Measurements from ENCODE around the gene CDIP1. TPM values are rescaled to one million over a fixed set of nuclear protein-coding genes. Genes with fewer than 3 reads are reported as not detected.

The CDIP1 gene
- total and polyA plus RNA-seq, 2 experiments from 2014 or later = 39.2 to 57.6 TPM

- no peak for TF ChIP-seq CTCF (conservative IDR thresholded peaks at IDR 0.05; ENCODE audit: low read depth in 2 of 2)
- TF ChIP-seq REST (IDR thresholded peaks at IDR 0.05; ENCODE audit: unreplicated experiment) = no peak
- TF ChIP-seq ZNF114 (CRISPR knock-in tag; IDR thresholded peaks at IDR 0.05) = no peak
- no peak for TF ChIP-seq EZH2phosphoT487 (IDR thresholded peaks at IDR 0.05; ENCODE audit: unreplicated experiment)
- TF ChIP-seq NANOG (IDR thresholded peaks at IDR 0.05; ENCODE audit: borderline replicate concordance) = no peak
- TF ChIP-seq ZNF331 (CRISPR knock-in tag; IDR thresholded peaks at IDR 0.05; ENCODE audit: low read depth) = no peak
- no peak for TF ChIP-seq STAT1 (IDR thresholded peaks at IDR 0.05; ENCODE audit: unreplicated experiment)
- no peak for TF ChIP-seq EZH2 (IDR thresholded peaks at IDR 0.05; ENCODE audit: low read depth, unreplicated experiment)
- TF ChIP-seq ZNF462 (CRISPR knock-in tag; IDR thresholded peaks at IDR 0.05) = no peak
- H3K27me3 Mint-ChIP-seq (ENCODE audit: insufficient read depth, low read depth, poor library complexity) = peaks cover 2% of the 10 kb centered on the region
- Histone ChIP-seq H3K4me1 (ENCODE audit: insufficient read depth) (peaks cover 5% of the 10 kb centered on the region; the same call in 1 of the 2 replicates), H3K4me3 (no peak overlapping the region), H3K4me2 (no peak overlapping the region), H3K79me2 (replicated peaks; ENCODE audit: insufficient read depth) (peaks cover 27% of the 10 kb centered on the region), H3F3A (replicated peaks; ENCODE audit: low read depth) (0 out of 2 replicates have a peak, but pooled peaks cover 6% of the 10 kb centered on the region), H3K36me3 (ENCODE audit: insufficient read depth) (no peaks in the 10 kb centered on the region), H3K9me2 (ENCODE audit: insufficient read depth) (no peaks in the 10 kb centered on the region), H2AFZ (no peak overlapping the region), H3K27ac (ENCODE audit: low read depth) (no peak overlapping the region), H3K27me3 (ENCODE audit: insufficient read depth) (no peaks in the 10 kb centered on the region), H4K20me1 (replicated peaks; ENCODE audit: insufficient read depth) (peaks cover 3% of the 10 kb centered on the region)
- H3K27ac Mint-ChIP-seq = no peak overlapping the region
- peaks cover 10% of the 10 kb centered on the region for H3K36me3 Mint-ChIP-seq (ENCODE audit: low read depth)
- DNase-seq (ENCODE audit: low spot score) = no peak
- H3K4me1 Mint-ChIP-seq = peaks cover 7% of the 10 kb centered on the region
- H3K9me3 Mint-ChIP-seq = peaks cover 9% of the 10 kb centered on the region; the same call in 2 of the 3 replicates
- ATAC-seq = no peak
- H3K4me3 Mint-ChIP-seq = no peak overlapping the region
These were observed 42.8 kb downstream of the CDIP1 start for GRCh38 chr16:4495766-4496165.
